DOHH2 (cell line): Measurements from ENCODE around the gene GMPPA.
A peak's percentile ranks its signal among the peaks of the same experiment; 100 is the strongest.

Source experiments
- H3F3A ChIP-seq: fragments of 200-600 bp; sonication (generic), shearing (Covaris generic); 2 replicates; pipeline ENCODE4 v1.6.0; 2016; ENCODE audit warnings: antibody characterized with exemption, mild to moderate bottlenecking; ENCODE audit not compliant: control insufficient read depth, insufficient read depth
- H3K27ac ChIP-seq: fragments of 200-600 bp; sonication (generic); 2 replicates; pipeline ENCODE4 v1.5.1; 2014; ENCODE audit warnings: low read depth, mild to moderate bottlenecking, low read length, moderate library complexity
- H3K27me3 ChIP-seq: fragments of 200-600 bp; sonication (generic); 2 replicates; pipeline ENCODE4 v1.6.1; 2014; ENCODE audit warnings: mild to moderate bottlenecking, low read length, mixed read lengths; ENCODE audit not compliant: control insufficient read depth
- H3K36me3 ChIP-seq: fragments of 200-600 bp; sonication (generic); 2 replicates; pipeline ENCODE4 v1.6.1; 2014; ENCODE audit warnings: mild to moderate bottlenecking, low read length, moderate library complexity, mixed read lengths; ENCODE audit not compliant: control insufficient read depth
- H3K4me1 ChIP-seq: fragments of 200-600 bp; sonication (generic); 2 replicates; pipeline ENCODE4 v1.6.1; 2014; ENCODE audit warnings: mild to moderate bottlenecking, low read length, mixed read lengths; ENCODE audit not compliant: control insufficient read depth
- H3K4me2 ChIP-seq: fragments of 200-600 bp; sonication (generic); 2 replicates; pipeline ENCODE4 v1.6.0; 2014; ENCODE audit warnings: mild to moderate bottlenecking, low read length, moderate library complexity
- H3K4me3 ChIP-seq: fragments of 200-600 bp; sonication (generic); 2 replicates; pipeline ENCODE4 v1.5.1; 2014; ENCODE audit warnings: mild to moderate bottlenecking, low read length, mixed read lengths
- H3K79me2 ChIP-seq: fragments of 200-600 bp; sonication (generic); 2 replicates; pipeline ENCODE4 v1.6.1; 2014; ENCODE audit warnings: mild to moderate bottlenecking, low read length, mixed read lengths; ENCODE audit not compliant: control insufficient read depth
- H3K9me2 ChIP-seq: fragments of 200-600 bp; sonication (generic); replicated peaks from 2 replicates; pipeline ENCODE4 v1.6.1; 2014; ENCODE audit warnings: mild to moderate bottlenecking, low read length, mixed read lengths; ENCODE audit not compliant: control insufficient read depth
- H3K9me3 ChIP-seq: fragments of 200-600 bp; sonication (generic); 2 replicates; pipeline ENCODE4 v1.6.1; 2014; ENCODE audit warnings: antibody characterized with exemption, low read length, mixed read lengths; ENCODE audit not compliant: control insufficient read depth, insufficient read depth
- H4K20me1 ChIP-seq: fragments of 200-600 bp; sonication (generic); 2 replicates; pipeline ENCODE4 v1.6.0; 2014; ENCODE audit warnings: low read depth, mild to moderate bottlenecking, antibody characterized with exemption, low read length, moderate library complexity; ENCODE audit not compliant: control insufficient read depth, insufficient read depth
- CTCF ChIP-seq: fragments of 200-600 bp; sonication (generic); IDR thresholded peaks from one replicate; pipeline ENCODE4 v1.5.1; 2014; ENCODE audit warnings: antibody characterized with exemption, mild to moderate bottlenecking, low read depth, low read length; ENCODE audit not compliant: poor library complexity, severe bottlenecking
- EZH2phosphoT487 ChIP-seq: fragments of 200-600 bp; sonication (generic); IDR thresholded peaks from 2 replicates; pipeline ENCODE4 v1.6.1; 2017; ENCODE audit warnings: borderline replicate concordance, mild to moderate bottlenecking, antibody characterized with exemption, low read length, moderate library complexity, mixed read lengths

GMPPA gene

GRCh38 chr2:219508971-219509779 lies 10.5 kb downstream of the GMPPA start:
- Histone ChIP-seq H3K9me2 (no peaks in the 10 kb centered on the region), H3K36me3 (no peaks in the 10 kb centered on the region), H3K27ac (no peak overlapping the region), H3K4me2 (peak overlapping the region; percentile 47; the same call in 1 of the 2 replicates), H3K4me3 (no peak overlapping the region), H3K9me3 (no peaks in the 10 kb centered on the region), H4K20me1 (no peaks in the 10 kb centered on the region; the same call in 1 of the 2 replicates), H3K4me1 (peaks cover 7% of the 10 kb centered on the region; the same call in 1 of the 2 replicates), H3F3A (no peaks in the 10 kb centered on the region), H3K79me2 (no peaks in the 10 kb centered on the region), H3K27me3 (peaks cover 50% of the 10 kb centered on the region)
- TF ChIP-seq CTCF = no peak
- no peak for TF ChIP-seq EZH2phosphoT487

- H3K79me2 ChIP-seq = no peaks in the 10 kb centered on the region
- H3K4me3 ChIP-seq = no peak overlapping the region
- no peaks in the 10 kb centered on the region; the same call in 1 of the 2 replicates for H4K20me1 ChIP-seq
- no peaks in the 10 kb centered on the region for H3K9me3 ChIP-seq
- TF ChIP-seq EZH2phosphoT487 (no peak), CTCF (peak; percentile 80)
- H3K4me1 ChIP-seq = peaks cover 7% of the 10 kb centered on the region; the same call in 1 of the 2 replicates
- no peaks in the 10 kb centered on the region for H3F3A ChIP-seq
- H3K36me3 ChIP-seq = no peaks in the 10 kb centered on the region
- peaks cover 56% of the 10 kb centered on the region for H3K27me3 ChIP-seq
- H3K27ac ChIP-seq = no peak overlapping the region
- H3K9me2 ChIP-seq = no peaks in the 10 kb centered on the region
- H3K4me2 ChIP-seq = peak overlapping the region; percentile 47
Observed at GRCh38 chr2:219509780-219510511, 11.3 kb downstream of the GMPPA start.

GRCh38 chr2:219510512-219511135 lies 11.9 kb downstream of the GMPPA start:
- no peaks in the 10 kb centered on the region for H3K9me2 ChIP-seq
- no peaks in the 10 kb centered on the region for H3F3A ChIP-seq
- no peaks in the 10 kb centered on the region for H3K36me3 ChIP-seq
- H3K27me3 ChIP-seq = peaks cover 62% of the 10 kb centered on the region
- no peaks in the 10 kb centered on the region for H3K79me2 ChIP-seq
- no peak overlapping the region for H3K4me2 ChIP-seq
- peaks cover 7% of the 10 kb centered on the region; the same call in 1 of the 2 replicates for H3K4me1 ChIP-seq
- no peak overlapping the region for H3K27ac ChIP-seq
- TF ChIP-seq CTCF (no peak), EZH2phosphoT487 (0 out of 2 replicates have a peak, but pooled peaks have one; percentile 49)
- H4K20me1 ChIP-seq = no peaks in the 10 kb centered on the region; the same call in 1 of the 2 replicates
- H3K9me3 ChIP-seq = no peaks in the 10 kb centered on the region
- no peak overlapping the region for H3K4me3 ChIP-seq
